HepG2 (cell line): Measurements from ENCODE around the gene CALML6. TPM values are rescaled to one million over a fixed set of nuclear protein-coding genes. Genes with fewer than 3 reads are reported as not detected.

Experiments
- ATAC-seq: fragments of 200-7000 bp; cut with Tn5 transposase; 3 replicates; pipeline ENCODE4 v1.9.1; 2020; ENCODE audit warnings: mild to moderate bottlenecking, moderate library complexity
- BruUV-seq: library from RNA; stranded (reverse); fragments of 400-500 nt; replicated peaks from 2 replicates; lab custom pipeline; 2021; lab: Mats Ljungman, UMichigan
- CTCF ChIA-PET: fragments of 300-600 bp; formaldehyde crosslinking; extraction: SDS; loops from one replicate; lab custom pipeline; 2021; ENCODE audit warnings: low total read pairs, inconsistent platforms, low intra/inter-chr PET ratio; lab: Yijun Ruan, JAX
- POLR2A ChIA-PET: fragments of 350-600 bp; sonication (Branson Sonifier 250); formaldehyde crosslinking; loops from one replicate; lab custom pipeline; 2020; ENCODE audit warnings: antibody characterized with exemption, inconsistent platforms; lab: Yijun Ruan, JAX
- DNase-seq: peaks from one replicate; pipeline ENCODE4 v3.0.0-alpha.2; 2015; ENCODE audit warnings: low spot score
- FAIRE-seq: peaks from 3 replicates; lab custom pipeline; 2011; peaks lifted over from hg19 to GRCh38; lab: Jason Lieb, UNC
- H2AFZ ChIP-seq: one replicate; pipeline ENCODE4 v1.6.1; 2011; ENCODE audit warnings: low read length, inconsistent platforms
- H3K27ac ChIP-seq: fragments of 300-600 bp; 3 replicates; pipeline ENCODE4 v1.8.0; 2011; ENCODE audit warnings: mixed run types, mild to moderate bottlenecking, mixed read lengths, low read length, inconsistent platforms; ENCODE audit not compliant: insufficient read depth; ENCODE audit errors: extremely low read length
- H3K27me3 ChIP-seq, 2 experiments: fragments of 200-600 bp in 1 of 2; 2 replicates in 1 of 2; 3 replicates in 1 of 2; pipeline versions ENCODE4 v1.6.0 to v1.8.0; 2011; ENCODE audit warnings: low read length in 2 of 2, mild to moderate bottlenecking in 2 of 2, moderate library complexity in 2 of 2, inconsistent platforms in 1 of 2; ENCODE audit not compliant: insufficient read depth in 2 of 2, control insufficient read depth in 1 of 2
- H3K36me3 ChIP-seq, 2 experiments: fragments of 200-600 bp in 1 of 2; replicated peaks in 1 of 2; 2 replicates in 1 of 2; 3 replicates in 1 of 2; pipeline versions ENCODE4 v1.5.1 to v1.8.0; 2011; ENCODE audit warnings: low read length in 2 of 2, inconsistent platforms in 1 of 2; ENCODE audit not compliant: insufficient read depth in 2 of 2, control insufficient read depth in 1 of 2
- H3K4me1 ChIP-seq: 2 replicates; pipeline ENCODE4 v1.5.1; 2012; ENCODE audit warnings: low read length, inconsistent platforms; ENCODE audit not compliant: insufficient read depth
- H3K4me2 ChIP-seq: 2 replicates; pipeline ENCODE4 v1.6.0; 2011; ENCODE audit warnings: low read depth, low read length, inconsistent platforms
- H3K4me3 ChIP-seq, 3 experiments: fragments of 200-600 bp in 1 of 3; sonication (generic), shearing (Covaris generic) in 1 of 3; replicated peaks in 1 of 3; 2 replicates each; pipeline ENCODE4 v1.5.1; 2011 to 2016; ENCODE audit warnings: low read length in 3 of 3, inconsistent platforms in 2 of 3, low read depth in 2 of 3, mild to moderate bottlenecking in 2 of 3, control low read depth in 1 of 3, mixed read lengths in 1 of 3; ENCODE audit not compliant: insufficient read depth in 1 of 3
- H3K79me2 ChIP-seq: one replicate; pipeline ENCODE4 v1.6.1; 2011; ENCODE audit warnings: low read length, inconsistent platforms; ENCODE audit not compliant: insufficient read depth
- H3K9ac ChIP-seq: 2 replicates; pipeline ENCODE4 v1.6.0; 2011; ENCODE audit warnings: mild to moderate bottlenecking, low read depth, low read length, inconsistent platforms; ENCODE audit not compliant: insufficient read depth
- H3K9me3 ChIP-seq: 2 replicates; pipeline ENCODE4 v1.5.1; 2012; ENCODE audit warnings: mild to moderate bottlenecking, low read length
- H4K20me1 ChIP-seq: 2 replicates; pipeline ENCODE4 v1.6.0; 2011; ENCODE audit warnings: inconsistent platforms, mild to moderate bottlenecking, low read length, moderate library complexity; ENCODE audit not compliant: insufficient read depth
- ATF6 ChIP-seq: sonication (generic); formaldehyde crosslinking; conservative IDR thresholded peaks from 2 replicates; pipeline ENCODE4 v1.4.0; 2020; ENCODE audit warnings: missing genetic modification reagents
- CEBPB ChIP-seq: IDR thresholded peaks from 2 replicates; pipeline ENCODE4 v1.6.1; 2011; ENCODE audit warnings: low read depth, low read length, improper control_type of control experiment, borderline replicate concordance
- CEBPG ChIP-seq: IDR thresholded peaks from 2 replicates; pipeline ENCODE4 v1.6.1; 2016
- CREB1 ChIP-seq, 2 experiments: fragments of 450-650 bp in 1 of 2; IDR thresholded peaks; 2 replicates each; pipeline ENCODE4 v1.6.1; 2016 to 2017; ENCODE audit warnings: control low read depth in 1 of 2, mild to moderate bottlenecking in 1 of 2, missing compliant biosample characterization in 1 of 2, missing genetic modification characterization in 1 of 2
- ETV6 ChIP-seq: sonication (generic); formaldehyde crosslinking; conservative IDR thresholded peaks from 2 replicates; pipeline ENCODE4 v1.4.0; 2020; ENCODE audit warnings: missing genetic modification reagents
- GABPB1 ChIP-seq: IDR thresholded peaks from 2 replicates; pipeline ENCODE4 v1.6.1; 2016; ENCODE audit warnings: mild to moderate bottlenecking, missing genetic modification reagents, moderate library complexity, missing compliant biosample characterization
- GLI4 ChIP-seq: sonication (generic); formaldehyde crosslinking; IDR thresholded peaks from 2 replicates; pipeline ENCODE4 v1.5.1; 2020; ENCODE audit warnings: missing genetic modification reagents, mild to moderate bottlenecking, moderate library complexity, borderline replicate concordance
- HCFC1 ChIP-seq: fragments of 150-350 bp; IDR thresholded peaks from 2 replicates; pipeline ENCODE4 v1.6.1; 2014; ENCODE audit warnings: low read depth, low read length
- MTF2 ChIP-seq: sonication (generic); formaldehyde crosslinking; IDR thresholded peaks from 2 replicates; pipeline ENCODE4 v1.5.0; 2020; ENCODE audit warnings: missing genetic modification reagents, borderline replicate concordance
- NFAT5 ChIP-seq: sonication (generic); formaldehyde crosslinking; IDR thresholded peaks from 2 replicates; pipeline ENCODE4 v1.4.0; 2020; ENCODE audit warnings: missing genetic modification reagents
- RELA ChIP-seq: sonication (generic); formaldehyde crosslinking; IDR thresholded peaks from 2 replicates; pipeline ENCODE4 v1.4.0; 2020; ENCODE audit warnings: missing genetic modification reagents
- ZNF317 ChIP-seq: sonication (generic); formaldehyde crosslinking; IDR thresholded peaks from 2 replicates; pipeline ENCODE4 v1.5.0; 2020; ENCODE audit warnings: mild to moderate bottlenecking, missing genetic modification reagents
- ZNF333 ChIP-seq: sonication (generic); formaldehyde crosslinking; IDR thresholded peaks from 2 replicates; pipeline ENCODE4 v1.4.0; 2020; ENCODE audit warnings: mild to moderate bottlenecking, missing genetic modification reagents, borderline replicate concordance
- ZNF512 ChIP-seq: sonication (generic); formaldehyde crosslinking; IDR thresholded peaks from 2 replicates; pipeline ENCODE4 v1.4.0; 2020; ENCODE audit warnings: mild to moderate bottlenecking, missing genetic modification reagents
- ZNF724P ChIP-seq: sonication (generic); formaldehyde crosslinking; IDR thresholded peaks from 2 replicates; pipeline ENCODE4 v1.8.0; 2022; ENCODE audit warnings: missing genetic modification reagents, borderline replicate concordance
- ZNF777 ChIP-seq: sonication (generic); formaldehyde crosslinking; IDR thresholded peaks from 2 replicates; pipeline ENCODE4 v1.4.0; 2020; ENCODE audit warnings: missing genetic modification reagents
- WGBS: methylation state at CpG from one replicate; pipeline ENCODE4 v1.1.6; 2017; ENCODE audit warnings: low lambda C conversion rate; 5-methylcytosine and 5-hydroxymethylcytosine counted together
- in situ Hi-C: cut with HindIII; loops from 2 replicates; pipeline ENCODE4 v1.10.0; 2017; ENCODE audit warnings: low pct_unique_long_range_greater_than_20kb; ENCODE audit not compliant: extremely low pct_ligation_motif_present
- intact Hi-C: fragments of 100-400 bp; cut with micrococcal nuclease; formaldehyde crosslinking; loops from one replicate; pipeline ENCODE4 v1.10.0; 2022; ENCODE audit not compliant: unreplicated experiment
- polyA plus RNA-seq, 8 experiments: library from polyadenylated mRNA; depleted of rRNA in 3 of 8; stranded (reverse) in 7 of 8; unstranded in 1 of 8; fragments of >200 nt; fragmentation: Illumina TruSeq in 4 of 8; extraction: Trizol in 4 of 8; gene quantifications; 2 replicates each; pipeline versions ENCODE4 v1.2.1 to v1.2.3, GENCODE V29; 2011 to 2016; ENCODE audit warnings: low read depth in 4 of 8, missing spikeins in 1 of 8, mixed read lengths in 1 of 8; ENCODE audit not compliant: insufficient read depth in 1 of 8
- total RNA-seq, 5 experiments: library from RNA; depleted of rRNA; stranded (reverse); fragments of >200 nt; fragmentation: Illumina TruSeq; extraction: Trizol; gene quantifications; 2 replicates each; pipeline ENCODE4 v1.2.3, GENCODE V29; 2016; ENCODE audit warnings: low read depth in 1 of 5

Gene CALML6
- total and polyA plus RNA-seq, 2 of the 13 experiments (the other 11 are each of a cell fraction or from before 2014, with no cell fraction given) = 0.11 to 0.12 TPM

- H3K27me3 ChIP-seq = peaks cover 5 to 34% of the 10 kb centered on the region in 2 experiments
- H3K36me3 ChIP-seq = no peaks in the 10 kb centered on the region
- H3K79me2 ChIP-seq = no peaks in the 10 kb centered on the region
- intact Hi-C loops (no loop called here), in situ Hi-C loops (no loop called here)
- DNase-seq (no peak), ATAC-seq (no peak), FAIRE-seq (no peak)
- H3K9me3 ChIP-seq = no peaks in the 10 kb centered on the region
- 0 out of 2 replicates have a peak overlapping the region, but pooled peaks have one; percentile 70 for H3K4me2 ChIP-seq
- H3K9ac ChIP-seq = no peak overlapping the region
- no peak overlapping the region for H3K27ac ChIP-seq
- H3K4me3 ChIP-seq = no peak overlapping the region; a peak in 1 of 6 replicates
- H3K4me1 ChIP-seq = peaks cover 61% of the 10 kb centered on the region
- no TSS peak for BruUV-seq
- H2AFZ ChIP-seq = no peak overlapping the region
- WGBS = 48% methylated on average over 9 of the region's 22 CpGs
- ChIA-PET CTCF (no interaction called here), POLR2A (interaction anchor here (2.2 to 2.7 kb wide), 2 partner anchors 13 to 30 kb away, joined by 7 to 13 read pairs; no protein-coding TSS in a partner anchor)
- no peaks in the 10 kb centered on the region for H4K20me1 ChIP-seq
- no peak for TF ChIP-seq CEBPB
- no peak for TF ChIP-seq CREB1 (IDR thresholded peaks at IDR 0.05)
- no peak for TF ChIP-seq CREB1 (CRISPR knock-in tag; IDR thresholded peaks at IDR 0.05)
- no peak for TF ChIP-seq CEBPG (CRISPR knock-in tag)
- TF ChIP-seq ZNF777 (CRISPR knock-in tag) = no peak
- no peak for TF ChIP-seq GLI4
- TF ChIP-seq GABPB1 (CRISPR knock-in tag) = no peak
- no peak for TF ChIP-seq RELA (CRISPR knock-in tag)
- TF ChIP-seq ZNF333 = no peak
- no peak for TF ChIP-seq ZNF317 (CRISPR knock-in tag)
- no peak for TF ChIP-seq ZNF724P (CRISPR knock-in tag)
- TF ChIP-seq ETV6 (CRISPR knock-in tag) = no peak
- no peak for TF ChIP-seq NFAT5
- TF ChIP-seq HCFC1 = no peak
- TF ChIP-seq ZNF512 (CRISPR knock-in tag) = no peak
- TF ChIP-seq ATF6 (CRISPR knock-in tag) = no peak
- TF ChIP-seq MTF2 (CRISPR knock-in tag) = no peak
These were observed 4.3 kb upstream of the CALML6 start for GRCh38 chr1:1910651-1911331.
